Lung (tissue), 12 donors: ENCODE measurements around the gene GALNT9. TPM values are rescaled to one million over a fixed set of nuclear protein-coding genes. Genes with fewer than 3 reads are reported as not detected.

Experiments used
- ATAC-seq: fragments of 200-7000 bp; cut with Tn5 transposase; one replicate; pipeline ENCODE4 v1.9.1; 2020; ENCODE audit warnings: moderate number of reproducible peaks; ENCODE audit not compliant: insufficient read depth, low FRiP score
- DNase-seq, 3 donors: peaks; one replicate each; pipeline ENCODE4 v3.0.0-alpha.2; 2013 to 2017
- H3K27ac ChIP-seq, 2 donors: one replicate each; pipeline ENCODE4 v1.5.1; 2013; ENCODE audit warnings: mild to moderate bottlenecking in 2 of 2, moderate library complexity in 2 of 2, control low read depth in 1 of 2, inconsistent platforms in 1 of 2, low read depth in 1 of 2, low read length in 1 of 2
- H3K27me3 ChIP-seq, 3 donors: one replicate each; pipeline ENCODE4 v1.5.1; 2013; ENCODE audit warnings: low read length in 2 of 3; ENCODE audit not compliant: control insufficient read depth in 3 of 3, insufficient read depth in 3 of 3
- H3K36me3 ChIP-seq, 4 donors: one replicate each; pipeline ENCODE4 v1.5.1; 2013; ENCODE audit warnings: low read length in 4 of 4, mild to moderate bottlenecking in 1 of 4, moderate library complexity in 1 of 4; ENCODE audit not compliant: control insufficient read depth in 4 of 4, insufficient read depth in 4 of 4
- H3K4me1 ChIP-seq, 5 donors: one replicate each; pipeline ENCODE4 v1.5.1; 2013; ENCODE audit warnings: low read length in 5 of 5, mild to moderate bottlenecking in 2 of 5, moderate library complexity in 1 of 5; ENCODE audit not compliant: control insufficient read depth in 5 of 5, insufficient read depth in 5 of 5
- H3K4me3 ChIP-seq: one replicate; pipeline ENCODE4 v1.5.1; 2013; ENCODE audit warnings: mild to moderate bottlenecking, control low read depth, moderate library complexity
- H3K9ac ChIP-seq, 2 donors: one replicate each; pipeline ENCODE4 v1.5.1; 2013; ENCODE audit warnings: low read length in 2 of 2, control low read depth in 1 of 2; ENCODE audit not compliant: insufficient read depth in 1 of 2
- H3K9me3 ChIP-seq, 4 donors: one replicate each; pipeline ENCODE4 v1.5.1; 2013; ENCODE audit warnings: low read length in 3 of 4, mild to moderate bottlenecking in 1 of 4, moderate library complexity in 1 of 4; ENCODE audit not compliant: control insufficient read depth in 4 of 4, insufficient read depth in 3 of 4
- CTCF ChIP-seq: IDR thresholded peaks from 2 replicates; pipeline ENCODE4 v1.5.1; 2012; ENCODE audit warnings: mild to moderate bottlenecking; ENCODE audit errors: control extremely low read depth, extremely low read depth
- WGBS, 2 donors: extraction: QIAGEN DNeasy Blood & Tissue Kit; methylation state at CpG; one replicate each; pipeline ENCODE4 v1.1.7; 2013; 5-methylcytosine and 5-hydroxymethylcytosine counted together
- polyA plus RNA-seq, 2 donors: library from polyadenylated mRNA; stranded (reverse); fragments of 200-250 nt; gene quantifications; one replicate each; pipeline ENCODE4 v1.2.1, GENCODE V29; 2013
- total RNA-seq, 2 donors: library from RNA; depleted of rRNA in 1 of 2; stranded (reverse); fragments of >200 nt in 1 of 2; gene quantifications; one replicate each; pipeline ENCODE4 v1.2.1, GENCODE V29; 2014 to 2021
- donor health status: control.
- donor health status: control.
- donor health status: Bipolar disorder and iron deficiency.
- donor health status: healthy.
- donor health status: DM: yes; HTN: yes; CAD: no.

The GALNT9 gene
- total and polyA plus RNA-seq, 4 donors, result 0.13 to 1.7 (median 0.79) TPM

GRCh38 chr12:132258543-132258942 lies 70.8 kb downstream of the GALNT9 start:
- Histone ChIP-seq H3K9me3 (peaks cover 0 to 2% (median 0%) of the 10 kb centered on the region in 4 donors), H3K4me1 (no peaks in the 10 kb centered on the region), H3K27me3 (peaks cover 0 to 13% (median 0%) of the 10 kb centered on the region in 3 donors), H3K27ac (no peak overlapping the region), H3K4me3 (no peak overlapping the region), H3K36me3 (no peaks in the 10 kb centered on the region), H3K9ac (no peak overlapping the region)
- ATAC-seq, result no peak
- 84 to 95% methylated on average over 17 of the region's 17 CpGs for WGBS, 2 donors
- no peak for DNase-seq
- TF ChIP-seq CTCF, result no peak

GRCh38 chr12:132257955-132258490 lies 71.4 kb downstream of the GALNT9 start:
- no peak overlapping the region for H3K27ac ChIP-seq
- no peak overlapping the region for H3K9ac ChIP-seq
- H3K36me3 ChIP-seq, result no peaks in the 10 kb centered on the region
- peaks cover 0 to 2% (median 0%) of the 10 kb centered on the region in 4 donors for H3K9me3 ChIP-seq
- no peak for TF ChIP-seq CTCF
- 86 to 93% methylated on average over 17 of the region's 17 CpGs for WGBS, 2 donors
- H3K4me1 ChIP-seq, result no peaks in the 10 kb centered on the region
- ATAC-seq, result no peak
- peaks cover 0 to 13% (median 0%) of the 10 kb centered on the region in 3 donors for H3K27me3 ChIP-seq
- no peak for DNase-seq
- H3K4me3 ChIP-seq, result no peak overlapping the region

GRCh38 chr12:132257206-132257954 lies 72.0 kb downstream of the GALNT9 start:
- TF ChIP-seq CTCF, result no peak
- Histone ChIP-seq H3K4me3 (no peak overlapping the region), H3K27me3 (peaks cover 0 to 13% (median 0%) of the 10 kb centered on the region in 3 donors), H3K36me3 (no peaks in the 10 kb centered on the region), H3K4me1 (no peaks in the 10 kb centered on the region), H3K9ac (no peak overlapping the region), H3K27ac (no peak overlapping the region), H3K9me3 (peaks cover 0 to 2% (median 0%) of the 10 kb centered on the region in 4 donors)
- DNase-seq (no peak), ATAC-seq (no peak)
- 85 to 91% methylated on average over 46 to 56 of the region's 56 CpGs for WGBS, 2 donors
